Loucy (cell line): ENCODE results near the gene URGCP.
A peak's percentile ranks its signal among the peaks of the same experiment; 100 is the strongest.

Experiments used
- H2AFZ ChIP-seq: fragments of 200-600 bp; sonication (generic); 2 replicates; pipeline ENCODE4 v1.6.0; 2016; ENCODE audit warnings: antibody characterized with exemption, mild to moderate bottlenecking, low read length, moderate library complexity
- H3F3A ChIP-seq: fragments of 200-600 bp; 2 replicates; pipeline ENCODE4 v1.6.0; 2016; ENCODE audit warnings: antibody characterized with exemption, low read depth, mild to moderate bottlenecking
- H3K27me3 ChIP-seq: fragments of 200-600 bp; sonication (generic); 2 replicates; pipeline ENCODE4 v1.6.1; 2014; ENCODE audit warnings: low read length, mild to moderate bottlenecking; ENCODE audit not compliant: insufficient read depth, poor library complexity, severe bottlenecking
- H3K36me3 ChIP-seq: fragments of 200-600 bp; sonication (generic); 2 replicates; pipeline ENCODE4 v1.6.1; 2016; ENCODE audit warnings: low read length; ENCODE audit not compliant: insufficient read depth
- H3K4me1 ChIP-seq: fragments of 200-600 bp; sonication (generic); 2 replicates; pipeline ENCODE4 v1.5.1; 2014; ENCODE audit warnings: low read length, mild to moderate bottlenecking; ENCODE audit not compliant: insufficient read depth, poor library complexity, severe bottlenecking
- H3K4me2 ChIP-seq: fragments of 200-600 bp; sonication (generic); 2 replicates; pipeline ENCODE4 v1.6.0; 2014; ENCODE audit warnings: antibody characterized with exemption, low read length, low read depth, mild to moderate bottlenecking; ENCODE audit not compliant: poor library complexity, severe bottlenecking
- H3K4me3 ChIP-seq: fragments of 200-600 bp; sonication (generic); 2 replicates; pipeline ENCODE4 v1.5.1; 2014; ENCODE audit warnings: low read length, mild to moderate bottlenecking, mixed read lengths; ENCODE audit not compliant: poor library complexity, severe bottlenecking
- H3K79me2 ChIP-seq: fragments of 200-600 bp; sonication (generic); 2 replicates; pipeline ENCODE4 v1.6.1; 2014; ENCODE audit warnings: low read length; ENCODE audit not compliant: insufficient read depth
- H3K9ac ChIP-seq: fragments of 200-600 bp; sonication (generic); 2 replicates; pipeline ENCODE4 v1.6.0; 2014; ENCODE audit warnings: mild to moderate bottlenecking, low read depth, low read length, moderate library complexity; ENCODE audit not compliant: poor library complexity, severe bottlenecking
- H3K9me2 ChIP-seq: fragments of 200-600 bp; sonication (generic); replicated peaks from 2 replicates; pipeline ENCODE4 v1.6.1; 2016; ENCODE audit warnings: low read depth, low read length, mixed read lengths
- H3K9me3 ChIP-seq: fragments of 200-600 bp; sonication (generic); 2 replicates; pipeline ENCODE4 v1.6.1; 2014; ENCODE audit warnings: mild to moderate bottlenecking, antibody characterized with exemption, low read length, low read depth; ENCODE audit not compliant: insufficient read depth
- H4K20me1 ChIP-seq: fragments of 200-600 bp; sonication (generic); 2 replicates; pipeline ENCODE4 v1.6.0; 2014; ENCODE audit warnings: antibody characterized with exemption, low read length, mild to moderate bottlenecking; ENCODE audit not compliant: insufficient read depth, poor library complexity, severe bottlenecking
- EZH2phosphoT487 ChIP-seq: fragments of 200-600 bp; IDR thresholded peaks from 2 replicates; pipeline ENCODE4 v1.6.1; 2018; ENCODE audit warnings: antibody characterized with exemption, mild to moderate bottlenecking, moderate library complexity, borderline replicate concordance
- TF ChIP-seq, protein P1 (sequence below): fragments of 200-600 bp; sonication (generic); conservative IDR thresholded peaks from 2 replicates; pipeline ENCODE4 v1.5.1; 2014; ENCODE audit warnings: mild to moderate bottlenecking, antibody characterized with exemption, low read length

Gene URGCP

DNA sequence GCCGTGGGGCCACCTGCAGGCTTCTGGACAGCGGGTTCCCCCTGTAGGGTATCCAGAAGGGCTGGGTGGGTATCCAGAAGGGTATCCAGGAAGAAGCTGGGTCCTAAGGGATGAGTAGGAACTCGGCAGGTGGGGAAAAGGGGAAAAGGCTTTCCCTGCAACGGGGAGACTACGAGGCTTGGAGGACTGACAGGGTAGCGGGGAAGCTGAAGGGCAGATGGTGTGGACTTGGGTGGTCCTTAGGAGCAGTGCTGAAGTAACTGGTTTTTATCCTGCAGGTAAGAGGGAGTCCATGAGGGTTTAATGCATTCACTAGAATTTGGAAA, 20.4 kb upstream of the URGCP start:
- Histone ChIP-seq H2AFZ (peak overlapping the region; percentile 97), H3F3A (no peaks in the 10 kb centered on the region), H3K79me2 (peaks cover 18% of the 10 kb centered on the region; the same call in 1 of the 2 replicates), H3K9me2 (no peaks in the 10 kb centered on the region), H3K9me3 (no peaks in the 10 kb centered on the region), H4K20me1 (no peaks in the 10 kb centered on the region), H3K9ac (peak overlapping the region; percentile 82), H3K27me3 (no peaks in the 10 kb centered on the region), H3K36me3 (no peaks in the 10 kb centered on the region), H3K4me2 (peak overlapping the region; percentile 79), H3K4me3 (peak overlapping the region; percentile 85), H3K4me1 (peaks cover 11% of the 10 kb centered on the region)
- TF ChIP-seq EZH2phosphoT487, result no peak
- TF ChIP-seq, protein P1, sequence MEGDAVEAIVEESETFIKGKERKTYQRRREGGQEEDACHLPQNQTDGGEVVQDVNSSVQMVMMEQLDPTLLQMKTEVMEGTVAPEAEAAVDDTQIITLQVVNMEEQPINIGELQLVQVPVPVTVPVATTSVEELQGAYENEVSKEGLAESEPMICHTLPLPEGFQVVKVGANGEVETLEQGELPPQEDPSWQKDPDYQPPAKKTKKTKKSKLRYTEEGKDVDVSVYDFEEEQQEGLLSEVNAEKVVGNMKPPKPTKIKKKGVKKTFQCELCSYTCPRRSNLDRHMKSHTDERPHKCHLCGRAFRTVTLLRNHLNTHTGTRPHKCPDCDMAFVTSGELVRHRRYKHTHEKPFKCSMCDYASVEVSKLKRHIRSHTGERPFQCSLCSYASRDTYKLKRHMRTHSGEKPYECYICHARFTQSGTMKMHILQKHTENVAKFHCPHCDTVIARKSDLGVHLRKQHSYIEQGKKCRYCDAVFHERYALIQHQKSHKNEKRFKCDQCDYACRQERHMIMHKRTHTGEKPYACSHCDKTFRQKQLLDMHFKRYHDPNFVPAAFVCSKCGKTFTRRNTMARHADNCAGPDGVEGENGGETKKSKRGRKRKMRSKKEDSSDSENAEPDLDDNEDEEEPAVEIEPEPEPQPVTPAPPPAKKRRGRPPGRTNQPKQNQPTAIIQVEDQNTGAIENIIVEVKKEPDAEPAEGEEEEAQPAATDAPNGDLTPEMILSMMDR, result peak; percentile 16

DNA sequence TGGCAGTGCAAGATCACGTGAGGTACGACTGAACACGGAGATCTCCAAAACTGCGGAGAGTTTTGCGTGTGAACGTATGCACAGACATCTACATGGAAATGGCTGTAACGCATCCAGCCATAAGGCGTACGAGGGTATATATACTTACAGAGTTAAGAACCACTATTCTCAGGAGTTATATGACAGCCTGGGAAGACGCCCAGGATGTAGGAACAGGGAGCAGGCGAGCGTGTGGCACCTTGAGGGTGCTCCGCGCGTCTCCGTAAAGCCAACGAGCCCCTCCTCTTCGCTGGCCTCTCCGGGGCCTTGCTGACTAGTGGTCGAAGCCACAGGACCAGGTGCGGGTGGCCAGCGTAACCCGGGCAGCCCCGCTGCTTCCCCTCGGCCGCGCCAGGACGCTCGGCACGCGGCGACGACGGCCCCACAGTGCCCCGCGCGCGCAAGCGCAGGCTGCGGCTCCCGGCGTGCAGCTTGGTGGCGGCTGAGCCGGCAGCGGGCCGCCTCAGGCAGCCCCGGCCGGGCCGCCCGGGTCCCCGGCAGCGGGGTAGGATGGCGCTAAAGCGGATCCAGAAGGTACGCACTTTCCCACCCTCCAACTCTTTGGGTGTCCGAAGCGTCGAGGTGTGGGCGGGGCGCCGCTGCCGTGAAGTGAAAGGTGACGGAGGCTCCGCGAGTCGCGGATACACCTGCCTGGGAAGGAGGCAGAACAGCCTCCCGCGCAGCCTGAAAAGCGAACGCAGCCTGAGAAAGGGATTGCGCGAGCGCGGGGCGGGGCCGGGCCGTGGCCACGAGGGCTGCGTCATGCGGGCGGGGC, 19.8 kb upstream of the URGCP start, which contains the start of gene UBE2D4:
TSS of gene UBE2D4 (plus strand) at position 453 of the 814 bp plus-strand sequence. CDS start at position 550, 97 bp downstream.
- peak within 1 kb of the TSS; percentile 85 for H3K4me3 ChIP-seq
- H3K9me3 ChIP-seq, result no peaks in the 10 kb centered on the region
- no peaks in the 10 kb centered on the region for H3K27me3 ChIP-seq
- no peaks in the 10 kb centered on the region for H3K9me2 ChIP-seq
- no peaks in the 10 kb centered on the region for H3F3A ChIP-seq
- no peaks in the 10 kb centered on the region for H3K36me3 ChIP-seq
- H3K4me1 ChIP-seq, result peaks cover 11% of the 10 kb centered on the region
- peaks cover 18% of the 10 kb centered on the region; the same call in 1 of the 2 replicates for H3K79me2 ChIP-seq
- peak within 1 kb of the TSS; percentile 79 for H3K4me2 ChIP-seq
- H3K9ac ChIP-seq, result peak within 1 kb of the TSS; percentile 82
- H2AFZ ChIP-seq, result peak within 1 kb of the TSS; percentile 97
- H4K20me1 ChIP-seq, result no peaks in the 10 kb centered on the region
- no peak for TF ChIP-seq EZH2phosphoT487
- TF ChIP-seq, protein P1, result no peak

DNA sequence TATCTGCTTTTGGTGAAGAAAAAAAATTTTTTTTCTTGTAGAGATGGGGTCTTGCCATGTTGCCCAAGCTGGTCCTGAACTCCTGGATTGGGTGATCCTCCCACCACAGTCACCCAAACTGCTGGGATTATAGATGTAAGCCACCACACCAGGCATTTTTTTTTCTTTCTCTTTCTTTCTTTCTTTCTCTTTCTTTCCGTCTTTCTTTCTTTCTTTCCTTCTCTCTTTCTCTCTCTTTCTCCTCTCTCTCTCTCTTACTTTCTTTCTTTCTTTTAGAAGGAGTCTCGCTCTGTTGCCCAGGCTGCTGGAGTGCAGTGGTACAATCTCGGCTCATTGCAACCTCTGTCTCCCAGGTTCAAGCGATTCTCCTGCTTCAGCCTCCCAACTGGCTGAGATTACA, 16.3 kb upstream of the URGCP start:
- TF ChIP-seq, protein P1, result no peak
- no peak for TF ChIP-seq EZH2phosphoT487
- Histone ChIP-seq H2AFZ (no peak overlapping the region), H3K79me2 (peaks cover 18% of the 10 kb centered on the region; the same call in 1 of the 2 replicates)

More for the DNA sequence above, 16.3 kb upstream of the URGCP start:
- Histone ChIP-seq H3K4me2 (no peak overlapping the region), H3K9ac (no peak overlapping the region), H3K4me1 (peaks cover 11% of the 10 kb centered on the region), H3K4me3 (no peak overlapping the region), H3F3A (no peaks in the 10 kb centered on the region), H3K9me2 (no peaks in the 10 kb centered on the region), H3K27me3 (no peaks in the 10 kb centered on the region), H4K20me1 (no peaks in the 10 kb centered on the region), H3K36me3 (no peaks in the 10 kb centered on the region), H3K9me3 (no peaks in the 10 kb centered on the region)
